ENCODE data around the gene SLA2.
"Not testable (repeated sequence)": the region's sequence is repeated elsewhere in the genome, so short reads cannot be mapped to it uniquely, and the experiment has no call there.

Gene SLA2

DNA sequence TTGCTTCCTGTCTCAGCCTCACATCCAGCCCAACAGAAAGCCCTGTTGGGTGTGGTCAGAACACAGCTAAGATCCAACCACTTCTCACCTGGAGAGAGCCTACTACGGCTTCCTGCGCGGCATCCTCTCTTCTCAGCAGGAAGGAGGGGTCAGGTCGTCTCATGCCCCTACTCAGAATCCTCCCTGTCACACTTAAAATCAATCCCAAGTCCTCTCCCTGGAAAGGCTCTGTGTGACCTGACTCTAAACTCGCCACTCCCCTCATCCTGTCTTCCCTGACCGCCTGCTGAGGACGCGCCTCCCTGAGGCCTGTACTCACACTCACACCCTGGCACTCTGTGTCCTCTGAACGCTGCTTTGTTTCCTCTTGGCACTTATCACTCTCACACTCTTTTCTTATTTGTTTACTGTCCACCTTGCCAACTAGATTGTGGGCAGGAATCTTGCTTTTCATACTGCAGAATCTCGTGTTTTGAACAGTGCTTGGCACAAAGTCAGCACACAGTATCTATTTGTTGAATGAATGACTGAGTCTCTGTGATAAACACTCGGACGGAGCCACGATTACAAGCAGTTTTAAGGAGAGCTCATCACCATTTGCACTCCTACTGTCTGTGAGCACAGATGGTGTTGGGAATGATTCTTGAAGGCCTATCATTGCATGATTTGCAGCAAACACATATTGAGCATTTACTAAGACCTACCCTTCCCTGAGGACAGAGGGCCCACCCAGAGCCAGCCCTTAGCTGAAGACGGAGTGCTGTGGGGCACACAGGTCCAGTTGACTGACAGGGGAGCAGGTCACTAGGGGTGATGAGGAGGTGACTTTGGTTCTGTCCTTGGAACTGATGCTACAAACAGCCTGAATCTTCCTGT, 21.7 kb downstream of the SLA2 start:
- no peak overlapping the region for H3K9ac ChIP-seq (ENCODE audit: low read length)
- no peaks in the 10 kb centered on the region for H3K9me3 ChIP-seq (ENCODE audit: control insufficient read depth, low read length)
- H3K4me3 ChIP-seq (ENCODE audit: low read length), result no peak overlapping the region
- H3K36me3 ChIP-seq (ENCODE audit: control insufficient read depth, insufficient read depth, low read length), result no peaks in the 10 kb centered on the region
- H3K27me3 ChIP-seq (ENCODE audit: control insufficient read depth, insufficient read depth, low read length), result no peaks in the 10 kb centered on the region
- peaks cover 12% of the 10 kb centered on the region for H3K4me1 ChIP-seq (ENCODE audit: control insufficient read depth, insufficient read depth, low read length)

DNA sequence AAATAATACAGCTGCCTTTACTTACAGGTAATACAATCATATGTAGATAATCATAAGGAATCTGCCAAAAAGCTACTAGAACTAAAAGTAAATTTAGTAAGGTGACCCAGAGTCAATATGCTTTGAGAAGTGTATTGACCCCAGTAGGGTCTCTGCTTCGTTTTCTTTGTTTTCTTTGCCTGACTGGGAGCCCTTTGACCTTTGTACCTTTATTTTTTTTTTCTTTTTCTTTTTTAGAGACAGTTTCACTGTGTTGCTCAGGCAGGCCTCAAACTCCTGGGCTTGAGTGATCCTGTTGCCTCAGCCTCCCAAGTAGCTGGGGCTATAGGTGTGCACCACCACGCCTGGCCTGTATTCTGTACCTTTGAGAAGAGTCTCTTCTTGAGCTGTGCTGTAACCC, 22.6 kb downstream of the SLA2 start:
- Histone ChIP-seq H3K36me3 (ENCODE audit: control insufficient read depth, insufficient read depth, low read length) (no peaks in the 10 kb centered on the region), H3K4me3 (ENCODE audit: low read length) (no peak overlapping the region), H3K9ac (ENCODE audit: low read length) (no peak overlapping the region), H3K9me3 (ENCODE audit: control insufficient read depth, low read length) (no peaks in the 10 kb centered on the region), H3K4me1 (ENCODE audit: control insufficient read depth, insufficient read depth, low read length) (peaks cover 12% of the 10 kb centered on the region), H3K27me3 (ENCODE audit: control insufficient read depth, insufficient read depth, low read length) (no peaks in the 10 kb centered on the region)

DNA sequence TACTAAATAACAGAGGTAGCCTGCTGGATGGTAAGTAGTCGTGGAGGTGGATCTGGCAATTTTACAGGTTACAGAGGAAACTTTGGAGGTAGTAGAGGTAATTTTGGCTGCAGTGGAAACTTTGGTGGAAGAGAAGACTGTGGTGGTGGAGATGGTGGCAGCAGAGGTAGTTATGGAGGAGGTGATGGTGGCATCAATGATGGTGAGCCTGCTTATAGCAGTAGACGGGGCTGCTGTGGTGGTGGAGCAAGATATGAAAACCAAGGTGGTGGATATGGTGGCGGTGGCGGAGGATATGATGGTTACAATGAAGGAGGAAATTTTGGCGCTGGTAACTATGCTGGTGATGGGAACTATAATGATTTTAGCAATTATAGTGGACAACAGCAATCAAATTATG, 25.1 kb downstream of the SLA2 start:
- H3K9me3 ChIP-seq (ENCODE audit: control insufficient read depth, low read length), result no peaks in the 10 kb centered on the region
- no peak overlapping the region for H3K4me3 ChIP-seq (ENCODE audit: low read length)
- no peak overlapping the region for H3K9ac ChIP-seq (ENCODE audit: low read length)
- no peaks in the 10 kb centered on the region for H3K36me3 ChIP-seq (ENCODE audit: control insufficient read depth, insufficient read depth, low read length)
- no peaks in the 10 kb centered on the region for H3K27me3 ChIP-seq (ENCODE audit: control insufficient read depth, insufficient read depth, low read length)
- H3K4me1 ChIP-seq (ENCODE audit: control insufficient read depth, insufficient read depth, low read length), result peaks cover 12% of the 10 kb centered on the region

DNA sequence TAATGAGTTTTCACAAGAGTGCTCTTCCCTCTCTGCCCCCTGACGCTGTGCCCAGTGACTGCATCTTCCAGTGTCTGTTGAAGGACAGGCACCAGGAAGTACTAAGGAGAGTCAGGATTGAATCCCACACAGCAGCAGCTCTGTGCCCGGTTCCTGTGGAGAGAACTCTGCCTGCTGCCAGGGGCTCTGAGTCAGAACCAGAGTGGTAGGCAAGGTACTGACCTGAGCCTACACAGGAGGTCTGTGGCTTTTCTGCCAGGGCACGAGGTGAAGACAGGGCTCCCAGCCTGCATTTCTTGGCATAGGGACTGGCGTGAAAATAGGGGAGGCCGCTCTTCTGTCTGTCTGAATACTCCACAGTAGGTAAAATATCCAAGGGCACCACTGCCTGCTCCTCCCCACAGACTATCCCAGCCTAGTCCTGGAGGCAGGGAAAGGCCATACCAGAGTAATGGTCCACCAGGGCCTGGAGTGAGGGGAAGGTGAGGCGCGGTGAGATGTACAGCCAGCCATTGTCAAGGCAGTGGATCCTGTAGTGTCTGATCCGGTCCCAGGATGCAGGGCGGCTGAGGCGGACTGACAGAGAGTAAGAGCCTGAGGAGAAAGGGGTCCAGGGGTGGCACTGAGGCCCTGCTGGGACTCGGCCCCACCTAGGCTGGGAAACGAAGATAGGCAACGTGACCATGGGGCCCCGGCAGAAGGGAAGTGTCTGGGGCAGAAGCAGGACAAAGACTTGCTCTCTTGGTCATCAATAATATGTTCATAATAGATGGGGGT, 31.0 kb downstream of the SLA2 start:
- Histone ChIP-seq H3K9me3 (ENCODE audit: control insufficient read depth, low read length) (no peaks in the 10 kb centered on the region), H3K36me3 (ENCODE audit: control insufficient read depth, insufficient read depth, low read length) (no peaks in the 10 kb centered on the region), H3K4me3 (ENCODE audit: low read length) (no peak overlapping the region), H3K9ac (ENCODE audit: low read length) (no peak overlapping the region), H3K27me3 (ENCODE audit: control insufficient read depth, insufficient read depth, low read length) (no peaks in the 10 kb centered on the region), H3K4me1 (ENCODE audit: control insufficient read depth, insufficient read depth, low read length) (peaks cover 18% of the 10 kb centered on the region)

DNA sequence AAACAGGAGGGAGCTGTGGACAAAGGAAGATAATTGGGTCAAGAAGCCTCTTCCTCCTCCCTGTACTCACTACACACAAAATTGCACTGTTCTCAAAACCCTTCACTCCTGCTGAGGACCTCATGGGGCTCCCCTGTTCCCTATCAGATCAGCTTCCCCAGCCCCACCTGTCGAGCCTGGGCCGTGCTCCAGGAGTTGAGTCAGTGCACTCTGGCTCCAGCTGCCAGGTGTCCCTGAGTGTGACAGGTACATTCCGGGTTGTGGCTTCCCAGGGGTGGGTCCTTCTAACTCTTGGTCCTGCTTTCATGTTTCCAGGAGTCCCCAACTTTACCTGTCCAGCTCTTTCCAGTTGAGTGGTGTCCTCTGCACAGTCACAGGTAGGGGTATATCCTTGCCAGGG, 32.0 kb downstream of the SLA2 start:
- no peaks in the 10 kb centered on the region for H3K9me3 ChIP-seq (ENCODE audit: control insufficient read depth, low read length)
- H3K4me1 ChIP-seq (ENCODE audit: control insufficient read depth, insufficient read depth, low read length), result peaks cover 18% of the 10 kb centered on the region
- peak overlapping the region; percentile 24 for H3K9ac ChIP-seq (ENCODE audit: low read length)
- H3K4me3 ChIP-seq (ENCODE audit: low read length), result no peak overlapping the region
- H3K27me3 ChIP-seq (ENCODE audit: control insufficient read depth, insufficient read depth, low read length), result no peaks in the 10 kb centered on the region
- H3K36me3 ChIP-seq (ENCODE audit: control insufficient read depth, insufficient read depth, low read length), result no peaks in the 10 kb centered on the region

DNA sequence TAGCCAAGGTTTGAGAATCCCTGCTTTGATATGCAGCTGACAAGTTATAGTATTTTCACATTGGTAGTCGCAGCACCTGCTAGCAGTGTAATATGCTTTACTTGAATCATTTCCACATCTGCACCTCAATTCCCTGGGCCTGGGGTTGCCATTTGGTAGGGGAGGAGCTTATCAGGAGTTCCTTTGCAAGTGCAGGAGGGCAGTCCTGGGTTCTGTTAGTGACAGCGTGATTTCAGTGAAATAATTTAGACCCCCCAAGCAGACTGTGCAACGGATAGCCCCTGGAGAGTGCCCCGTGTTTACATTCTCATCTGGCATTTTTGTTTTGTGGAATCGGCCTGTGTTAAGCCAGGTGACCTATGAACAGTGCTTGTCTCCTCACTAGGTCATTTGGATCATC, 34.4 kb downstream of the SLA2 start:
- H3K4me1 ChIP-seq (ENCODE audit: control insufficient read depth, insufficient read depth, low read length), result peaks cover 34% of the 10 kb centered on the region
- no peak overlapping the region for H3K9ac ChIP-seq (ENCODE audit: low read length)
- H3K9me3 ChIP-seq (ENCODE audit: control insufficient read depth, low read length), result no peaks in the 10 kb centered on the region
- no peak overlapping the region for H3K4me3 ChIP-seq (ENCODE audit: low read length)
- no peaks in the 10 kb centered on the region for H3K36me3 ChIP-seq (ENCODE audit: control insufficient read depth, insufficient read depth, low read length)
- H3K27me3 ChIP-seq (ENCODE audit: control insufficient read depth, insufficient read depth, low read length), result no peaks in the 10 kb centered on the region

DNA sequence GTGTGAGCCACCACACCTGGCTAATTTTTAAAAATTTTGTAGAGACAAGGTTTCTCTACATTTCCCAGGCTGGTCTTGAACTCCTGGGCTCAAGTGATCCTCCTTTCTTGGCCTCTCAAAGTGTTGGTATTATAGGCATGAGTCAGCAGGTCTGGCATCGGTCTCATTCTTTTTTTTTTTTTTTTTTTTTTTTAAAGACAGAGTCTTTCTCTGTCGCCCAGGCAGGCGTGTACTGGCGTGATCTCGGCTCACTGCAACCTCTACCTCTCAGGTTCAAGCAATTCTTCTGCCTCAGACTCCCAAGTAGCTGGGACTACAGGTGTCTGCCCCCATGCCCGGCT, 37.6 kb downstream of the SLA2 start:
- H3K9me3 ChIP-seq (ENCODE audit: control insufficient read depth, low read length); H3K27me3 ChIP-seq (ENCODE audit: control insufficient read depth, insufficient read depth, low read length); H3K4me3 ChIP-seq (ENCODE audit: low read length); H3K36me3 ChIP-seq (ENCODE audit: control insufficient read depth, insufficient read depth, low read length); H3K9ac ChIP-seq (ENCODE audit: low read length): not testable (repeated sequence)
- peaks cover 29% of the 10 kb centered on the region for H3K4me1 ChIP-seq (ENCODE audit: control insufficient read depth, insufficient read depth, low read length)

DNA sequence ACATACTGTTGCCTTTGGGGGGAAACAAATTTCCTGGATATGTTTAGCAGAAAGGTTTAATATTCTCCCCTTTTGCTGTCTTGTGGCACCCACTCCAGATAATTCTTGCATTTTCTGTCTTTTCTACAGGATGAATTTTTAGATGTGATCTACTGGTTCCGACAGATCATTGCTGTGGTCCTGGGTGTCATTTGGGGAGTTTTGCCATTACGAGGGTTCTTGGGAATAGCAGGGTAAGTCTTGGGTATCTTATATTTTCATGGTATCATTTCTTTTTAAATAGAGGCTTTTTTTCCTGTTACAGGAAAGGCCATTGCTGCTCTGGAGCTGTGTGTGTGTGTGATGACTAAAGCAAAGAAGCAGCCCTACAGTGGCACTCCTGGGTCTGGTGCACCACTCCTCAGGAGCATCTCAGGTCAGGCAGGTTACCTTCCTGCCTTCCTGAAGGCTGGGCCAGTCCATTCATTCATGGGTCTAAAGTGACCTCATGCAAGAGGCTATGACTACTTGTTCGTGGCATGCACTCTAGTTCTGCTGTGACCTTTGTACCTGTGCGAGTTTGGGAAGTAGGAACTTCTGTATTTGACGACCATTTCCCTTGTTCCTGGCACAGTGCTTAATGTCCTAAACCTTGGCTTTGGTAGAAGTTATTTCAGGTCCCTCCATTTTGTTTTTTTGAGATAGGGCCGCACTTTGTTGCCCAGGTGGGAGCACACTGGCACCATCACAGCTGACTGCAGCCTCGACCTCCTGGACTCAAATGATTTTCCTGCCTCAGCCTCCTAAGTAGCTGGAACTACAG, 38.2 kb downstream of the SLA2 start:
- H3K36me3 ChIP-seq (ENCODE audit: control insufficient read depth, insufficient read depth, low read length), result no peaks in the 10 kb centered on the region
- no peaks in the 10 kb centered on the region for H3K9me3 ChIP-seq (ENCODE audit: control insufficient read depth, low read length)
- peaks cover 24% of the 10 kb centered on the region for H3K4me1 ChIP-seq (ENCODE audit: control insufficient read depth, insufficient read depth, low read length)
- no peak overlapping the region for H3K4me3 ChIP-seq (ENCODE audit: low read length)
- no peaks in the 10 kb centered on the region for H3K27me3 ChIP-seq (ENCODE audit: control insufficient read depth, insufficient read depth, low read length)
- H3K9ac ChIP-seq (ENCODE audit: low read length), result peak overlapping the region; percentile 87

DNA sequence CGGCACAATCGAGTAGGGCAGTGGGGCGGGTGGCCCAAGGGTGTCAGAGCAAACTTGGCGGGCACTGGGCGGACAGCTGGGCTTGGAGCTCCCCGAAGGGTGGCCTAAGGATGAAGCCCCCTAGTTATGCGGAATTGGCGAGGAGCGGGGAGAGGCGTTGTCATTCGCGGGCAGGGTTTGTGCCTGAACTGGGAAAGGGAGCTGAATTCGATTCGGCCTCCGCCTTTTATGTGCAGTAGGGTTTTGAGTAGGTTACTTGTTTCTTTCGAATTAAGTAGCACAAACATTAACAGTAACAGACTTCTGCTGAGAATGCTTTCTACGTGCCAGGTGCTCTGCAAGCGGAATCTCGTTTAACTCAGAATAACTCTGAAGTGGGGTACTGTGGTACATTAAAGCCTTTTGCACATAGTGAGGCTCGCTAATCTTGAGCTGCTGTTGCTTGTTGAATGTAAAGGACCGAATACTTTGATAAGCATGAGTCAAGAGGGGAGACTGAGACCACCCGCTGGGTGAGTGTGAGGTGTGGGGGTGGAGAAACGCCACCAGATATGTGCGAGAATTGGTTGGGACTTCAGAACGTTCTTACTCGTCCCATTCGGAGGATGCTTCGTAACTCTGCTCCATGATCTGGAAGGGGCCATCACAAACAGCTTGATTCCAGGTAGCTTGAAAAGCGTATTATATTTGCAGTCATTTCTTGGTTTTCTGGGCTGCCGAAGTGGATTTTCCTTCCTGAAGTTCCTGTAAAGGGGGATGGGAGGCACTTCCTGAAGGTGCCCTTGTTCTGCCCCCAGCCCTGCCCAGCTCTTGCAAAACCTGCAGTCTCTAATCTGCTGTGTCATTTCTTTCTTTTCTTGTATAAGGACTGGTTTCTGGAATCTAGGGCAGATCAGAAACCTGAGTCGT, 39.6 kb downstream of the SLA2 start:
- H3K4me1 ChIP-seq (ENCODE audit: control insufficient read depth, insufficient read depth, low read length), result peaks cover 24% of the 10 kb centered on the region
- H3K36me3 ChIP-seq (ENCODE audit: control insufficient read depth, insufficient read depth, low read length), result no peaks in the 10 kb centered on the region
- peak overlapping the region; percentile 85 for H3K4me3 ChIP-seq (ENCODE audit: low read length)
- H3K9me3 ChIP-seq (ENCODE audit: control insufficient read depth, low read length), result no peaks in the 10 kb centered on the region
- peak overlapping the region; percentile 87 for H3K9ac ChIP-seq (ENCODE audit: low read length)
- H3K27me3 ChIP-seq (ENCODE audit: control insufficient read depth, insufficient read depth, low read length), result no peaks in the 10 kb centered on the region

DNA sequence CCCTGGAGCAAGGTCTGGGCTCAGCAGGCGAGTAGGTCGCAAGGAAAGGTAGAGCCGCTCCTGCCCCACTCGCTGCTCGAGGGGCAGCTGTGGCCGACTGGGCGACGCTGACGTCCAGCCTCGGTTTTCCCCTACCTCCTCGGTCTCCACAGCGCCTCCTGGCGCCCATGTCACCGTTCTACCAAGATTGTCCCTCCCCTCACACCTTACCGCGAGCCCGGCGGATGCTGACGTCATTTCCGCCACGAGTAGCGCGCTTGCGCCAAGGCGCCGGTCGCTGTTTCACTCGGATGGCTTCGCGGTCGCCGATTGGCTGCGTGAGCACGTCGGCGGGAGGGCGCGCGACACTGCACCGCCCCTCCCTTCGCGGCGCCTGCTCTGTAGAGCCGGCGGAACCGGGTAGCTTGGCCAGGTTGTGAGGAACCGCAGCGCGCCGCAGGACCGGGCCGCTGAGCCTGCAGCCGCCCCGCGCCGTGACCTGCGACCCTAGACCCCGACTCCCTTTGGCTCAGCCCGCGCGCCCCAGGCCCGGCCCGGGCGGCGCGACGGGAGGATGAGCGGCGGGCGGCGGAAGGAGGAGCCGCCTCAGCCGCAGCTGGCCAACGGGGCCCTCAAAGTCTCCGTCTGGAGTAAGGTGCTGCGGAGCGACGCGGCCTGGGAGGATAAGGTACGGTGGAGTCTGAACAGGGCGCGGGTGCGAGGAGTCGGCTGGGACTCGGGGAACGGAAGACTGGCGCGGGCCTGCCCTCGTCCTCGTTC, 40.4 kb downstream of the SLA2 start, which contains the start of gene RAB5IF:
TSS of gene RAB5IF (plus strand) at position 381 of the 759 bp plus-strand sequence. CDS start at position 554, 173 bp downstream.
- Histone ChIP-seq H3K36me3 (ENCODE audit: control insufficient read depth, insufficient read depth, low read length) (no peaks in the 10 kb centered on the region), H3K27me3 (ENCODE audit: control insufficient read depth, insufficient read depth, low read length) (no peaks in the 10 kb centered on the region), H3K4me1 (ENCODE audit: control insufficient read depth, insufficient read depth, low read length) (peaks cover 24% of the 10 kb centered on the region), H3K9ac (ENCODE audit: low read length) (peak within 1 kb of the TSS; percentile 87), H3K9me3 (ENCODE audit: control insufficient read depth, low read length) (no peaks in the 10 kb centered on the region), H3K4me3 (ENCODE audit: low read length) (peak within 1 kb of the TSS; percentile 85)
